Activated T-helper 1 cell treated with Interleukin-2 at 50 U/mL for 16 hours (primary cell): ENCODE measurements around the gene AUH.

Experiments
- DNase-seq: peaks from one replicate; pipeline ENCODE4 v3.0.0-alpha.2; 2020; ENCODE audit warnings: low read depth

Gene AUH

DNA sequence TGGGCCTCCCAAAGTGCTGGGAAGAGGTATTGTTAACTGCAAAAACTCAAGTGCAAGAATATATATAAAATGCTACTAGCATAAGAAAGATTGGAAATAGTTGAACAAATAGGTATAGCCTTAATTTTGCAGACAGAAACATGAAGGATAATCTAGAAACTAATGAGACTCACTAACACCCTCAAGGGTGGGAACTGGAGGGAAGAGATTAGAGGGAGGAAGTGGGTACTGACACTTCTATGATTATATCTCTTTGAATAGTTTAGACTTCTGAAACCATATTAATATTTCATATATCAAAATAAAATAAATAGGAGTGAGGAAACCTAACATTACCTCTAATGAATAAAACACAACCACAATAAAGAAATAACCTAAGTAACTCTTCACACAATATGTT, 23.0 kb downstream of the AUH start:
- no peak for DNase-seq

GRCh38 chr9:91336786-91337185, 24.9 kb downstream of the AUH start:
- no peak for DNase-seq

DNA sequence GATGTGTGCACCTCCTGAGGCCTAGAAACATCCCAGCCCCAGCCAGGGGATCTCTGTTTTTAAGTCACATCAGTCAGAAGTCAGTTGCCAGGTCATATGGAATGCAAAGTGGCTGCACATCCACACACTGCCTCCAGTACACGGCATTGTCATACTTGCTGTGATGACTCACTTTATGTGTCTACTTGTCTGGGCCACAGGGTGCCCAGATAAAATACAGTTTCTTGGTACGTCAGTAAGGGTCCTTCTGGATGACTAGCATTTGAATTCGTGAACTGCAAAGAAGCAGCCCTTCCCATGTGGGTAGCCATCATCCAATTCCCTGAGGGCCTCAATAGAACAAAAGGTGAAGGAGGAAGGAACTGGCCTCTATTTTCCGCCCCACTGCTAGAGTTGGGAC, 27.7 kb downstream of the AUH start:
- no peak for DNase-seq

DNA sequence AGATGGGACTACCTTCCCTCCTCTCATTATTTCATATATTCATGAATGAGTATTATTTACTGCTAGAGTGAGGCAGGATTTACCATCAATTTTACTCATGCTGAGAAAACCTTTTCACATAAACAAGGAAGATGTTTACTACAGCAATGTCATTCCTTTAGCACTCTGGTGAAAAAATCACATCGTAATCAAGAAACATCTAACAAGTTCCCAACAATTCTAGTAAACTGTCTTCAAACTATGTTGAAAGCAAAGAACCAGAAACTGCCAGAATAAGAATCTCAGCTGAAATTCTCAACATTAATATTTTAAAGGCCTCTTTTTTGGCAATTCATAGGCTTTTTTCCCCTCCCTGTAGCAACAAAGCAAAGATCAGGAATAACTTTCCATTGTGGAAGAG, 28.2 kb downstream of the AUH start:
- DNase-seq: no peak

- no peak for DNase-seq
Measured at GRCh38 chr9:91332546-91333231, 29.0 kb downstream of the AUH start.

DNA sequence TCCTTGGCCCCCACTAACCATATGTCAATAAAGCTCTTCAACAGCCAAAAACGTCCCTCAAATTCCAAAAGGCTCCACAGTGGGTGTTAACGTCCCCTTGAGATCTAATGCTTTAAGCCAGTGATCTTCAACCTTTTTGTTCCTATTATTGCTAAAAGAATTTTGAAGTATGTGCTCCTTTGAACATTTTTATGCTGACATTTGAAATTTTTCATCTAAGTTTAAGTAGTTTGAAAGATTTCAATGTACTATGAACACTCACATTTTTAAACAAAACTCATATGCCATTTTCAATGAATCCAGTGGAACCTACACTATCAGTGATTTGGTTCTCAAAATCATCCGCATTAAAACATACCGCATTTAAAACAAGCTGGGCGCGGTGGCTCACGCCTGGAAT, 29.9 kb downstream of the AUH start:
- DNase-seq: no peak

DNA sequence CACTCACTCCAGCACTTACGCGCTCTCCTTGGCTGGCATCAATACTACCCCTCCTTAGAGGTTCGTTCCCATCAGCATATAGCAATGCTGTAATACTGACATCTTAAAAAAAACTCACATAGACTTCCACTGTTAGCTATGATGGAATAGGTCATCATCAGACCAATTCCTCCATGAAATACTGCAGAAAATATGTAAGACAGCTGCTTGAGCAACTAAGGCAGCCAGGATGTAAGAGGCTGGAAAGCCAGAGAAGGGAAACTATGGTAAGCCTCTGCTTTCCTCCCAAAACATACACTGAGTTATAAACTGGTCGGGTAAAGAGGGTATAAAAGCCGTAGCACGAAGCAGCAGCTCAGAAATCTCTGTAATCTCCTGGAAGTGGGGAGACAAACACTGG, 33.5 kb downstream of the AUH start:
- no peak for DNase-seq

DNA sequence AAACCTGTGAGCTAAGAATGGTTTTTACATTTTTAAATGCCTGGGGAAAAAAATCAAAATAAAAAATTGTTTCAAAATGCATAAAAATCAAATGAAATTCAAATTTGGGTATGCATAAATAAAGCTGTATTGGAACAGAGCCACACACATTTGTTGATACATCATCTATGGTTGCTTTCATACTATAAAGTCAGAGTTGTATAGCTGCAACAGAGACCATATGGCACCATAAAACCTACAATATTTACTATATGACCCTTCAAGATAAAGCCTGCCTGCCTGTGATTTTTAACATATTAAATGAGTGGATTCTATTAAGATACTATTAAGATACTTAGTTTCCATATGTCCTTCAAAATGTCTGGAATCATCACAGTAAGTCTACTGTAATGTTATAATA, 40.0 kb downstream of the AUH start:
- no peak for DNase-seq

DNA sequence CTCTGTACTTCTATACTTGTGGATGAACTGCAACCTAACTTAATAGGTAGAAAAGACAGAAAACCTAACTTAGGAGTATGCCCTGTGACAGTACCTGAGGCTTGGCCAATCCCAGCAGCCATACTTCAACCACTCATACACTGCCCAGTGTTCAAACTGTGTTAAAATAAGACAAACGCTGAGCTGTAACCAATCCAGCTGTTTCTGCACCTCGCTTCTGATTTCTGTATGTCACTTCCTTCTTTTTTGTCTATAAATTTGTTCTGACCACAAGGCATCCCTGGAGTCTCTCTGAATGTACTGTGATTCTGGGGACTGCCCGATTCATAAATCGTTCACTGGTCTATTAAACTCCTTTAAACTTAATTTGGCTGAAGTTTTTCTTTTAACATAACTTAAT, 41.4 kb downstream of the AUH start:
- DNase-seq: no peak

DNA sequence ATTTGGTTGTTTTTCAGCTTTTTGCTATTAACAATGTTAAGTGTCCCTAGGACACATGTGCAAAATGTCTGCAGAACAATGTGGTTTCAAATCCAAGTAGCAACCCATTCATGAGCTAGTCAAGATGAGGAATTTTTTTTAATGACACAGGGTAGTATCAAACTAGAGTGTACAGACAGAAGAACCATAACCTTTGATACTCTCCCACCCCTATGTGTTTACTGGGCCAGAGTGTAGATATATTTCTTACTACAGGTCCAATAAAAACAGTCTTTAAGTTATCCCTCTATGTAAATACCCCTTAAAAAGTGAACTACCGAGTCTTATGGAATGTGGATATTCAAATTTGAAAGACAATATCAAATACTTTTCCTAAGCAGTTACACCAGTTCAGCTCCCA, 45.6 kb downstream of the AUH start:
- no peak for DNase-seq

- no peak for DNase-seq
Measured at GRCh38 chr9:91315191-91315590, 46.5 kb downstream of the AUH start.

- DNase-seq: no peak
Measured at GRCh38 chr9:91312717-91313325, 48.9 kb downstream of the AUH start.

DNA sequence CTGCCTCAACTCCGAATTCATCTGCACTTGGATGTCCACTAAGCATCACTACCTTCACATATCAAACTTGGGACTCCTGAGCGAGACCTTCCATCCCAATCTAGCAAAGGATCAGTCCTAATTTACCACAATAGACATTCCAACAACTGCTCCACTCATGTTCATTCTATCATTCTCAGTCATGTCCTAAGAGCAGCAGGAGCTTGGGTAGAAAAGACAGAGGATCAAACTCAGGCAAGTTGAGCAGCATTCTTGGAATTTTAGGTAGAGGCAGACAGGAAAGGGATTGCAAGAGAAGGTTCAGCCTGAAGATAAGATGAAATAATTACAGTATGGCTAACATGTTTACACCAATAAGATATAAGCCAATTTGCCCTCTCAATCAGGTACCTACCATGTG, 51.7 kb downstream of the AUH start:
- DNase-seq: no peak

DNA sequence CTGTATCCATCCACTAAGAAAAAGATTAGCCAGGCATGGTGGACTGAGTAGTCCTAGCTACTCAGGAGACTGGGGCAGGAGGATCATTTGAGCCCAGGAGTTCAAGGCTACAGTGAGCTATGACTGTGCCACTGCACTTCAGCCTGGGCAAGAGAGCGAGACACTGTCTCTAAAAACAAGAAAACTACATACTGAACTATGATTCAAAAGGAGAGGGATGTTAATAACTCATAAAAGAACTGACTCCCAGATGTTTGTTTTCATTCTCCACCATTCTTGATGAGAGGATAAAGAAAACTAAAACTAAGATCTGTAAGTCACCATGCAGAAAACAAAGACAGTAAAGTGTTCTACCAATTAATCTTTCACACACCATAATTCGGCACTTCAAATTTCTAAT, 53.5 kb downstream of the AUH start:
- no peak for DNase-seq

GRCh38 chr9:91307279-91307678, 54.4 kb downstream of the AUH start:
- no peak for DNase-seq

GRCh38 chr9:91306296-91306630, 55.5 kb downstream of the AUH start:
- DNase-seq: no peak

- DNase-seq: no peak
Measured at GRCh38 chr9:91305596-91306295, 56.0 kb downstream of the AUH start.

DNA sequence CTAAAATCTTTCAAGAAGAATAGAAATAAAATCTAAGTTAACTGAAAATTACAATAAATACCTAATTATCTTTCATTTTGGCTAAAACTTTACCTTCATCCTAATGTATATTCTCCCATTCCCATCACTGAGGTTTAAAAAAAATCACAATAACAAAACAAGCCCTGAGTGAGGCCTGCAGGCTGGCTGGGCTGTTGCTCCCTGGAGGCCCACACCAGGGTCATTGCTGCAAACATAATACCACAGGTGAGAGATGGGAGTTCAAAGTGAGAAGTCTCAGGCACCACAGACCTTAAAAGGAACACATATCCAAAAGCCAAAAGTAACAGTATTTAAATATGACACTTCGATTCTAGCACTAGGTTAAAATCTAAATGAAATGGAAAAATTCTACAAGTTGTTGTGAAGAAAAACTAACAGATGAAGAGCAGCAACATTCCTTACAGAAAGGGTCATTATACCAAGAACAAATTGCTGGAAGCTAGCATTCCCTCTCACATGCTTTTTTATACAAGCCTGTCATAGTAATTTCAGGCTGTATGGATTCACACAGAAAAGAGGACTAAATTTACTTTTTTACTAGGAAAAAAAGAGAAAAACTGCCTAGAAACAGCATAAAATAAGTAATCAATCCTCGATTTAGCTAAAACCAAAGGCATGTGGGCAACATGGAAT, 57.8 kb downstream of the AUH start:
- no peak for DNase-seq

DNA sequence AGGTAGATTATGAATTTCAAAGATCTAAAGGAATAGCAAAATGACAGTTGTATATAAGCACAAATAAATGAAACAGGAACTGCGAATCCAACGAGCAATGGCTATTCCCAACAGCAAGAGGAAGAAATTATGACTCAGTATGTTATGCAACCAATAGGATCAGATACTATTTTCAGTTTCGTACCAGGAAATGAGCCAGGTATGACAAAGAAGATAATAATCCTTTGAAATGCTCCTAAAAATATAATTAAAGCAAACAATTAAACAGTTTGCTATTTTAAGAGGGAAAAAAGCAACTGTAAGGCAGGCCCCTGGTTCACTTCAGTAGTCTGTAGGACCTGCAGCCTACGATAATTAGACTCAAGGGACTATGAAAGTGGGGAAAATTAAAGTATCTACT, 58.9 kb downstream of the AUH start:
- no peak for DNase-seq

- no peak for DNase-seq
Measured at GRCh38 chr9:91301161-91301560, 60.6 kb downstream of the AUH start.

DNA sequence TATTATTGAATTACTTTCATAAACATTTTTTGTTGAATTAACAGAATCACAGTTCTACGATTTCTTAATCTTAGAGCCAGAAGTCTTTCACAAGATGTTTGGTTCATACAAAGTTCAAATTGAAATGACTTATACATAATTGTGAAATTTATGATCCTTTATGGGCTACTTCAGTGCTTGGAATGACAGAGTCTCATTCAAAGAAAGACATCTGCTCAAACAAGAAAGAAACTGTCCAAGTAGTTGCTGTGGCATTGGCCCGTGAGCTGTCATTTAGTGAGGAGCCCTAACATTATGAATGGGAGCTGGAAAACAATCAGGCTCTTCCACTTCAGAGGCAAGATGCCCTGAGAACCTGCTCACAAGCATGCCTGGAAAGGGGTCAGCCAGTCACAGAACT, 63.4 kb downstream of the AUH start:
- no peak for DNase-seq

GRCh38 chr9:91297306-91297705, 64.4 kb downstream of the AUH start:
- no peak for DNase-seq

DNA sequence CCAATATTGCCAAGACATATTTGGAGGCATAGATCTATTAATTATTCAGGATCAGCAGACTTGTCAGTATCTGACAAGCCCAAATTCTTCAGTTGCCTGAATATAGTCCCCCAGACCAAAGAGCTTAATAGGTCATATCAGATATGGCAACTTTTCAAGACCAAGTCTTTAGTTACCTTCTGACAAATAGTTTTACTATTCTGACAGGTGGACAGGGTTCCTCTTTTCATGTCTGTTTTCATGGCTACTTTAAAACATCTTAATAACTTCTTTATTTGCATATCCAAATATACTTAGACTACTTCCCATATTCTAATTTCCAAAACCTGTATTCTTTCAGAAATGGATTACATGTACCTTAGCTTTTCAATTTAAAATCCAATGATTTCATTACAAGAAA, 65.4 kb downstream of the AUH start:
- no peak for DNase-seq
